ENCODE results near the gene CLC.
"Not testable (repeated sequence)": the region's sequence is repeated elsewhere in the genome, so short reads cannot be mapped to it uniquely, and the experiment has no call there.

CLC gene

DNA sequence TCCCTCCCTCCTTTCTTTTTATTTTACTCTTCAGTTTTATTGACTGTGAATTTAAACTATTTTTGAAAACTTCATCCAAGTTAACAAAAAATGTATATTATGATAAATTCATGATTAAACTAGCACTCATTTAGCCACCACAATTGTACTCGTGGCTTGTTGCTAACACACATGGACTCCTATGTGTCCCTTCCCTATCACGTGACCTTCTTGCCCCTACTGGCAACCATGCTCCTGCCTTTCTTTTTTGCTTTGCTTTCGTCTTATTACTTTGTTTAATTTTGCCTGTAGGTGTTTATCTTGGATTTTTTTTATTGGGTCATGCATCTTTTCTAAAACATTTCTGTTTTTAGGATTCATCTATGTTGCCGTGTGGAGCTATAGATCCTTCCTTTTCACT, 8.2 kb downstream of the CLC start:
- no peak for DNase-seq (ENCODE audit: low read depth in 2 of 2)

DNA sequence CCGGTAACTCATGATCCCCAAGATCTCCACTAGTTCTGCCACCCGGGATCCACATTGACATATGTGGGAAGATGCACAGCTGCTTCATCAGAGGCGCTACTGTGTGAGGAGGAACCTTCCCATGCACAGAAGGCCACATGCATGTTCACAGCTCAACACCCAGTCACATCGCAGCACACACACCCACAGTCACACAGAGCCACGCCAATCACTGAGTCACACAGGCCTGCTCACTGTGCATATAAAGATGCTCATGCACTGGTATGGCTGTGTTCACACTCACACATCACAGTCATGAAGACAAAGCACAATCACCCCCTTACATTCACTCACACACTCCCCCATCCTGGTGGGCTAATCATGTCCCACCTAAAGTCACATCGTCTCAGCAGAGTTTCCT, 9.8 kb downstream of the CLC start:
- no peak for DNase-seq (ENCODE audit: low read depth in 2 of 2)

DNA sequence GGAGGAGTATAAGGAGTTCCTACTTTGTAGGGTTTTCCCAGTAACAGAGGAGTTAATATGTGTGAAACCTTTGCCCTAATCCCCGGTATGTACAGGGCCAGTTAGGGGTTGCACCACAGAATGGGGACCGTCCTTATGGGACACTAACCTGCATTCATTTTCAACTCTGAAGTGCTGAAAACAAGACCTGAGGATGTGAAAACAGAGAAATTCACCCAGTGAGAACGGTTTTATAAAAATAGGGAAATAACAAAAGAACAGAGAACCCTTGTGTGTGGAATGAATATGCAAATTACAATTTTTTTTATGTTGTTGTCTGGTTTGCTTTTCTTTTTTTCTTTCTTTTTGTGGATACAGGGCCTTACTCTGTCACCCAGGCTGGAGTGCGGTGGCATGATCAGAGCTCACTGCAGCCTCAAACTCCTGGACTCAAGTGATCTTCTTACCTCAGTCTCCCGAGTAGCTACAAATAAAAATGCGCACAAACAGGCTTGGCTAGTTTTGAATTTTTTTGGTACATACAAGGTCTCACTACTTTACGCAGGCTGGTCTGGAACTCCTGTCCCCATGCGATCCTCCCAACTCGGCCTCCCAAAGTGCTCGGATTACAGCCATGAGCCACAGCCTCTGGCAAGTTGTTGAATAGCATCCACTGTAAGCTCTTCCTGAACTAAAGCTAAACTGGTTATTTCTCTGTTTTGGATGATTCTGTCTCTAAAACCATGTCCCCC, 10.6 kb downstream of the CLC start:
- no peak for DNase-seq (ENCODE audit: low read depth in 2 of 2)

DNA sequence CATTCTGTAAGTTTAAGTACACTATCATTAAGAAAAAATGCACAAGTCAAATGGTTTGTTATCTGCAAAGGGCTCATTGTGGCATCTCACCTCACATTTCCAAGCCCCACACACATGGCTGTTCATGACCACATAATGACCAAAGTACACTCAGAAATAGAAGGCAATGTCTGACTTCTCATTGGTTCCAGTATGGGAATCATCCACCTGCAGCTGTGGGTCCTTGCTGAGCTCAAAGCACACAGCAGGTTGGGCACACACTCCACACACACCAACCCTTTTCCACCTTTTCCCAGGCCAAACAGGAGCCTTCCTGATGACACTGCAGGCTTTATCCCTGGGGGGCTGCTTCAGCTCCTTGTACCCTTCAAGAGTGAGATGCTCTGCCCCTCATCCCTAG, 11.8 kb downstream of the CLC start:
- no peak for DNase-seq (ENCODE audit: low read depth in 2 of 2)

DNA sequence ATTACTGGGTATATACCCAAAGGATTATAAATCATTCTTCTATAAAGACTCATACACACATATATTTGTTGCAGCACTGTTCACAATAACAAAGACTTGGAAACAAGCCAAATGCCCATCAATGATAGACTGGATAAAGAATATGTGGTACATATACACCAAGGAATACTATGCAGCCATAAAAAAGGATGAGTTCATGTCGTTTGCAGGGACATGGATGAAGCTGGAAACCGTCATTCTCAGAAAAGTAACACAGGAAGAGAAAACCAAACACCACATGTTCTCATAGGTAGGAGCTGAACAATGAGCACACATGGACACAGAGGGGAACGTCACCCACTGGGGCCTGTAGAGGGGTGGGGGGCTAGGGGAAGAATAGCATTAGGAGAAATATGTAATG, 17.7 kb downstream of the CLC start:
- not testable (repeated sequence) for DNase-seq (ENCODE audit: low read depth in 2 of 2)

DNA sequence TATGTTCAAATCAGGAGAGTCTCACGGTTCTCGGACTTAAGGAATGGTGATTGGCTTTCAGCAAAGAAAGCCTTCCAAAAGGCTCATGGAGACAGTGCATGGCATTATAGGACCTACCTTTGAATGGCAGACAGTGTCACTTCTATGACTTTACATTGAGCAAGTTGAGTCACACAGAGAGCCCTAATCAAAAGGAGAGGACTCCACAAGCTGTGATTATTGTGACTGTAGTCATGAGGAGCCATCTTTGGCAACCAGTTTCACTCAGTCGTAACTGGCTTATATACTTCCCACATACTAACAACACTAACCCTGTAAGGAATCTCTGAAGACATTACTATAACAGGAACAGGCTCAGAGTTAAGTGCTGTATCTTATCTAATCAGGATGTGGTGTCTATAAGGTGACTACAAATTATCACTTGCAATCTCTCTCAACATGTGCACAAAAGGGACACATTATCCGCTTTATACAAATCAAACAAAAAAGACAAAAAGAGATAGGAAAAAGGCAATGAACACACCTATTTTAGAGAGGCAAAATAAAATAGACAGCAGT, 27.4 kb downstream of the CLC start:
- DNase-seq (ENCODE audit: low read depth in 2 of 2) = no peak

DNA sequence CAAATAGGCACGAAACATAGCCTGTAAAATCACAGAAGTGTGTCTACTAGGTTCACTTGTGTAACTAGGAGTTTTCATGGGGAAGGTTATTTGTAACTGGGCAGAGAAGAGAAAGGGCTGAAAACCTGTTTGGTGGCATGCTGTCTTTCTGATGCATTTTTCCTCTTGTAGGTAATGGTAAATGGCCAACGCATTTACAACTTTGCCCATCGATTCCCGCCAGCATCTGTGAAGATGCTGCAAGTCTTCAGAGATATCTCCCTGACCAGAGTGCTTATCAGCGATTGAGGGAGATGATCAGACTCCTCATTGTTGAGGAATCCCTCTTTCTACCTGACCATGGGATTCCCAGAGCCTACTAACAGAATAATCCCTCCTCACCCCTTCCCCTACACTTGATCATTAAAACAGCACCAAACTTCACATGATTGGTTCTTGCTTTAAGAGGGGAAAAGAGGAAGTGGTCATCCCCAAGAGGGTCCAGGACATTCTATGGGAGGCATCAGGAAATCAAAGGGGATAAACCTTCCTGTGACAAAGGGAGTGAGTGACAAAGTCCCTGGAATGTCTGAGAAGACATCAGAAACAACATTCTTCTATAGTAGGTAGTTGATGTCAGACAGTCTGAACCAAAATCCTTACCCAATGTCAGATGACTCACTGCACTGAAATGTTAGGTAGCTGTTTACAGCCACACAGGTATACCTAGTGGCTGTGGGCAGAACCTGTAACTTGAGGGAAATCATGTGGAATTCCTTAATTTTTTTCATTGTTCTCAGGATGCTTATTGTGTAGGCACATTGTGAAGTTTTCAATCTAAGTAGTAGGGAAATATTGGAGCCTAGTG, 28.6 kb downstream of the CLC start:
- no peak for DNase-seq (ENCODE audit: low read depth in 2 of 2)

DNA sequence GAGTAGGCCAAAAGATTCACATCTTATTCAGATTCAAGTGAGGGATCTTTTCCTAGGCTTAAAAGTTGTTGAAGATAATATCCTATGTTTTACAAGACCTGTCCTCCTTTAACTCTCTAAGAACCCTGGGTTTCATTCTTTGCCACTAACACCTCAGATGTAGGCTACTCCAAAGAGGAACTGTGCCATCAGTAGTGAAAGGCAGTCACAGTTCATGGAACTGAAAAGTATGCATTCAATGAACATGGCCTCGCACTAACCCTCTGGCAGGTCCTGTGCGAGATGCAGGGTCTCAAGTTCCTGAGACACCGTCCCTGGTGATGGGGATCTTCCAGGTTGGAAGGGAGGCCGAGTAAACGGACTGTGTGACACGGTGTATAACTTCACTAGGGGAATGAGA, 29.2 kb downstream of the CLC start:
- no peak for DNase-seq (ENCODE audit: low read depth in 2 of 2)

DNA sequence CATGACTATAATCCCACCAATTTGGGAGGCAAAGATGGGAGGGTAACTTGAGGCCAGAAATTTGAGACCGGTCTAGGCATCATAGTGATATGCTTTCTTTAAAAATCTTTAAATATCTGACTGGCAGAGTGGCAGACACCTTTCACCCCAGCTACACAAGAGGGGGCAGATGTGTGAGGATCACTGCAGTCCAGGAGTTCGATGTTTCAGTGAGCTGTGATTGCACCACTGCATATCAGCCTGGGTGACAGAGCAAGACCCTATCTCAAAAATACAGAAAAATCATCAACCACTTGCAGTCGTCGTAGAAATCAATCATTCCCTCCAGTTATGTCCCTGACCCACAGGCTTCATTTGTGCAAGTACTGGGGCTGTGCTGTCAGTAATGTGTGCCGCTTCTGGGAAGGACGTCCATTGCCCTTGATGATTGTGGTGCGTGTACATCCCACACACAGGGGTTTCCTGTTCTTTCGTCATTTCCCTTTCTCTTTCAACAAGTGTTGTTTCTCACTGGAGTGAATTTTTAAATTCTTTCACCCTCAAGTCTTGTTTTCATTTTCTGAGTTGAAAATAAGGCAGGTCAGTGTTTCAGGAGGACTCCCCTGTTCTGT, 32.1 kb downstream of the CLC start:
- no peak for DNase-seq (ENCODE audit: low read depth in 2 of 2)

DNA sequence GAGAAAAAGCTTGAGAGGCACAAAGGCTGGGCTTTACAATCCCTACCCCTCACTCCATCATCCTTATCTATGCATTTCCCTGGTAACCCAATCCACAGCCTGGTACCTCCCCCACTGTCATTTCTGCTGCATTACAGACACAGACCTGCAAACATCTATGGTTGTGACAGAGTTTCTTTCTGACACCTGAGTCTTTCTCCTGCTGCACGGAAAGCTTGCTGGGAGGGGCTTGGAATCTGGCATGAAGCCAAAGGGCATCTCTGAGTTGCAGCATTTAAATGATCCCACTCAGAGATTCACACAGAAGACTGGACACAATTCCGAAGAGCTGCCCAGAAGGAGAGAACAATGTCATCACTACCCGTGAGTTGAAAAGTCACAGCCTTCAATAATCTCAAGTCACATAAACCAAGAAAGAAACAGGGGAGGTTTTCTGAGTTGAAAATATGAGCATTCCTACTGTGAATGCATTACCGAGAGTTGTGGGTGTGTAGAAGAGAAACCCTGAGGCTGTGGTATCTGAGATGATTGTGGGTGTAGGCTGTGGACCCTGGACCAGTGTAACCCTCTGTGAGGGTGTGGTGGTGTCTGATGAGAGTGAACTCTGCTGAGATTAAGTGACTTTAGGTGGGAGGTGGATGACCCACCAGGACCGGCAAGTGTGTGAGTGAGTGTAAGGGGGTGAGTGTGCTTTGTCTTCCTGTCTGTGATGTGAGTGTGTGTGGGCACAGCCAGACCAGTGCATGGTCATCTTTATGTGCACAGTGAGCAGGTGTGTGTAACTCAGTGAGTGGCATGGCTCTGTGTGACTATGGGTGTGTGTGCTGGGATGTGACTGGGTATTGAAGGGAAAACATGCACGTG, 33.4 kb downstream of the CLC start, which contains the start of gene LGALS14:
LGALS14 (plus strand) TSS at position 301 of the 864 bp plus-strand sequence; CDS start at position 349, 48 bp downstream.
- DNase-seq (ENCODE audit: low read depth in 2 of 2) = no peak

DNA sequence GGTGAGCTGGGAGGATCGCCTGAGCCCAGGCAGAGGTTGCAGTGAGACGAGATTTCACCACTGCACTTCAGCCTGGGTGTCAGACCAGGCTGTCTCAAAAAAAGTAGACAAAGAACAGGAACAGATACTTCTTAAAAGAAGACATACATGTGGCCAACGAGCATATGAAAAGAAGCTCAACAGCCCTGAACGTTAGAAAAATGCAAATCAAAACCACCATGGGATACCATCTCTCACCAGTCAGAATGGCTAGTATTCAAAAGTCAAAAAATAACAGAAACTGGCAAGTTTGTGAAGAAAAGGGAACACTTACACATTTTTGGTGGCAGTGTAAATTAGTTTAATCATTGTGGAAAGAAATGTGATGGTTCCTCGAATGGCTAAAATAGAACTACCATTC, 36.5 kb downstream of the CLC start:
- no peak for DNase-seq (ENCODE audit: low read depth in 2 of 2)

DNA sequence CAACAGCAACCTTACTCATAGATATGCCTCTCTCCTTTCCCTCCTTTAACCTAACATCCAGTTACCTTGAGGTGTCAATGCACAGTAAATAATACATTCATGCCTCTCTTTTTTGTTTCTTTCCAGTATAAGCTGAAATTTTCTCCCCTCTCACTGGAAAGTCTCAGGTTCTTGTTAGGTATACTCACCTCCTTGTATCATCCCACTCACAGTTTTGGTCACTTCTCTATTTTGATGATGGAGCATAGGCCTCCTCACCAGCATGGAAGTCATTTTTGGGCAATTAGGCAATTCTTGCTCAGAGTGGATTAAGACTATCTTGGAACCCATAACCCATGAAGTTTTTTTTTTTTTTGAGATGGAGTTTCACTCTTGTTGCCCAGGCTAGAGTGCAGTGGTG, 39.3 kb downstream of the CLC start:
- DNase-seq (ENCODE audit: low read depth in 2 of 2) = no peak

DNA sequence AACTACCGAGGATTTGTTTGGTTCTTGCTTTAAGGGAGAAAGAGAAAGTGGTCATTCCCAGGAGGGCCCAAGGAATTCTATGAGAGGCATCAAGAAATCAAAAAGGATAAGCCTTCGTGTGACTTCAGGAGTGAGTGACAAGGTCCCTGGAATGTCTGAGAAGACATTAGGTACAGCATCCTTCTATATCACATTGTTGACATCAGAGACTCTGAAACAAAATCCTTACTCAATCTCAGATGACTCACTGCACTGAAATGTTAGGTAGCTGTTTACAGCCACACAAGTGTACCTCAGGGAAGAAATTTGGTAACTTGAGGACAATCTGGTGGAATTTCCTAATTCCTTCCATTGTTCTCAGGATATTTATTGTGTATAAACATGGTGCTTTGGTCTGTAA, 41.4 kb downstream of the CLC start:
- no peak for DNase-seq (ENCODE audit: low read depth in 2 of 2)

DNA sequence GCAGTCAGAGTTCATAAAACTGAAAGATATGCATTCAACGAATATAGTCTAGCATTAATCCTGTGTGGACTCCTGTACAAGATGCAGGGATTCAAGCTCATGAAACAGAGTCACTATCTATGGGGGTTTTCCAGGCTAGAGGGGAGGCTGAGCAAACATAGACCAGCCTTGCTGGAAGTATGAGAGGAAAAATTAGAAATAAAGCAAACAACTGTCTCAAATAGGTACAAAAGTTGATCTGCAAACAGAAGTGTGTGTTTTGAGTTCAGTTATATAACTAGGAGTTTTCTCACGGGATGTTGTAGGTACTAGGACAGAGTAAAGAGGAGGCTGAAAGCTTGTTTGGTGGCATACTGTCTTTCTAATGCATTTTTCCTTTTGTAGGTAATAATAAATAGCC, 42.1 kb downstream of the CLC start:
- DNase-seq (ENCODE audit: low read depth in 2 of 2) = no peak

DNA sequence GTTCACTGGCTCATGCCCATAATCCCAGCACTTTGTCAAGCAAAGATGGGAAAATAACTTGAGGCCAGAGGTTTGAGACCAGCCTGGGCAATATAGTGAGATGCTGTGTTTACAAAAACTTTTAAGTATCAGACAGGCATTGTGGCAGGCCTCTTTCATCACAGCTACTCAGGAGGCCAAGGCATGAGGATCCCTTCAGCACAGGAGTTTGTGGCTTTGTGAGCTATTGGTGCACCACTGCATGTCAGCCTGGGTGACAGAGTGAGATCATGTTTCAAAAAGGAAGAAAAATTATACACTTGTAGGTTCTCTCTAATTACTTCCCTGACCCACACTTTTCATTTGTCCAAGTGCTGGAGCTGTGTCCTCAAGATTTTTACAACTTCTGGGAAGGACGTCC, 45.0 kb downstream of the CLC start:
- no peak for DNase-seq (ENCODE audit: low read depth in 2 of 2)

DNA sequence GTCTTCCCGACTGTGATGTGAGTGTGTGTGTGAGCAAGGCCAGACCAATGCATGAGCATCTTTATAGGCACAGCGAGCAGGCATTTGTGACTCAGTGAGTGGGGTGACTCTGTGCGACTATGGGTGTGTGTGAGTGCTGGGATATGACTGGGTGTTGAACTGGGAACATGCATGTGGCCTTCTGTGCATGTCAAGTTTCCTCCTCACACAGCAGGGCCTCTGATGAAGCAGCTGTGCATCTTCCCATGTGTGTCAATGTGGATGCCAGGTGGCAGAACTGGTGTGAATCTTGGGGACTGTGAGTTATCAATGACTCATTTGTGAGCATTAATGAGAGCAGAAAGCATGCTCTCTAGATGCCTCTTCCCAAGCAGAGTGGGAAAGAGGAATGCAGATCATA, 45.7 kb downstream of the CLC start:
- no peak for DNase-seq (ENCODE audit: low read depth in 2 of 2)

DNA sequence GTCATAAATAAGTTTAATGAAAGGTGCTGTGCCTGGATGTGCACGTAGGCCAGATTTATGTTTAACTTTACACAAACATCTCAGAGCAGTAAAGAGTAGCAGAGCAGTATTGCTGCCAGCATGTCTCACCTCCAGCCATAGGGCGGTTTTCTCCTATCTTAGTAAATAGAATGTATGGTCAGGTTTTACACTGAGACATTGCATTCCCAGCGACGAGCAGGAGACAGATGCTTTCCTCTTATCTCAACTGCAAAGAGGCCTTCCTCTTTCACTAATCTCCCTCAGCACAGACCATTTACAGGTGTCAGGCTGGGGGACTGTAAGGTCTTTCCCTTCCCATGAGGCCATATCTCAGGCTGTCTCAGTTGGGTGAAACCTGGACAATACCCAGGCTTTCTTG, 49.2 kb downstream of the CLC start:
- not testable (repeated sequence) for DNase-seq (ENCODE audit: low read depth in 2 of 2)

DNA sequence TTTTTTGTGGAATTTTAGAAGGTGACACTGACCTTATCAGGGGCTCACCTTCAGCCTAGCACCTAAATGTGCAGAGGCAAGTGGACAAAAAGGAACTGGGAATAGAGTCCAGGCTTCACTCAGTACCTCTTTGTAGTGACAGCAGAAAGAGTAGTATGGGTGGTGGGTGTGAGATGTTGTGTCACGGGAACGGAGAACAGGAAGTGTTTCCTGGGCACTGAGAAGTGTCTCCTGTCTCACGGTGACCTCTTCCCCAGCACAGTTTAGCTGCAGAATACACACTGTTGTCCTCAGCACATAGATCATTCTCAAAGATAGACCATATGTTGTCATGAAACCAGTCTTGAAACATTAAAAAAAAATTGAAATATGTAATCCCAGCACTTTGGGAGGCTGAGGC, 51.1 kb downstream of the CLC start:
- DNase-seq (ENCODE audit: low read depth in 2 of 2) = no peak

DNA sequence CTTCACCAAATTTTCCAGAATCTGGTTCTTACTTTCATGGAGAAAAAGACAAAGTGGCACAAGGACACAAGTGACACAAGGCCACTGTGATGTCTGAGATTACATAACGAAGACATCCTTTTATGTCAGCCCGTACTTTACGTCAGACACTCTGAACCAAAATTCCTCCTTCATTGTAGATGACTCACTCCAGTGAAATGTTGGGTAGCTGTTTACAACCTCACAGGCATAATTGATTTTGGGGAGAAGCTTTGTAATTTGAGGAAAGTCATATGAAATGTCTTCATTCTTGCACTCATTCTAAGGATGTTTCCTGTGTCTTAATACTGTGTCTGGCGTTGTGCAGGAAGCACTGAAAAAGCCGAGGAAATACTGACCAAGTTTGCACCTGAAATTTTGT, 53.6 kb downstream of the CLC start:
- no peak for DNase-seq (ENCODE audit: low read depth in 2 of 2)

DNA sequence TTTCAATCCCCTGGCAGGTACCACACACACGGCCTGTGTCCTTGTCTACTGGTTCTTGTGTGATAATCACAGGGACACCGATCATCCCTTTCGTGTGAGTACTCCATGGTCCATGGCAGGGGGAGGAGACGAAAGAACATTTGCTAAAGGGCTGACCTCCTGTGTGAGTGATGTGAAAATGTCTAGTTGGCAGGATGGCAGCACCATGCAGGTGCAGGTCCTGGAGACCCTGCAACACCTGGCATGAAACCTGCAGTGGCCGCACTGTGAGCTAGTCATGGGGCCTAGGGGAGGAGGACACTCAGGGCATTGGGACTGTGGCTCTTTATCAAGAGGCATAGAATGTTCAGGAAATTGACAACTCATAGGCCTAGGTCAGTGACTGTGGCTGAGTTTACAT, 56.4 kb downstream of the CLC start:
- DNase-seq (ENCODE audit: low read depth in 2 of 2) = no peak

Measured in stimulated activated CD8-positive, alpha-beta memory T cell treated with anti-CD3 and anti-CD28 coated beads, Interleukin-15, amount 100 ng/mL, for 4 hours (primary cell).